EL (cell line): ENCODE measurements around the gene LOXHD1.

Source experiments
- DNase-seq: peaks from one replicate; pipeline ENCODE4 v3.0.0-alpha.2; 2016

LOXHD1 gene

DNA sequence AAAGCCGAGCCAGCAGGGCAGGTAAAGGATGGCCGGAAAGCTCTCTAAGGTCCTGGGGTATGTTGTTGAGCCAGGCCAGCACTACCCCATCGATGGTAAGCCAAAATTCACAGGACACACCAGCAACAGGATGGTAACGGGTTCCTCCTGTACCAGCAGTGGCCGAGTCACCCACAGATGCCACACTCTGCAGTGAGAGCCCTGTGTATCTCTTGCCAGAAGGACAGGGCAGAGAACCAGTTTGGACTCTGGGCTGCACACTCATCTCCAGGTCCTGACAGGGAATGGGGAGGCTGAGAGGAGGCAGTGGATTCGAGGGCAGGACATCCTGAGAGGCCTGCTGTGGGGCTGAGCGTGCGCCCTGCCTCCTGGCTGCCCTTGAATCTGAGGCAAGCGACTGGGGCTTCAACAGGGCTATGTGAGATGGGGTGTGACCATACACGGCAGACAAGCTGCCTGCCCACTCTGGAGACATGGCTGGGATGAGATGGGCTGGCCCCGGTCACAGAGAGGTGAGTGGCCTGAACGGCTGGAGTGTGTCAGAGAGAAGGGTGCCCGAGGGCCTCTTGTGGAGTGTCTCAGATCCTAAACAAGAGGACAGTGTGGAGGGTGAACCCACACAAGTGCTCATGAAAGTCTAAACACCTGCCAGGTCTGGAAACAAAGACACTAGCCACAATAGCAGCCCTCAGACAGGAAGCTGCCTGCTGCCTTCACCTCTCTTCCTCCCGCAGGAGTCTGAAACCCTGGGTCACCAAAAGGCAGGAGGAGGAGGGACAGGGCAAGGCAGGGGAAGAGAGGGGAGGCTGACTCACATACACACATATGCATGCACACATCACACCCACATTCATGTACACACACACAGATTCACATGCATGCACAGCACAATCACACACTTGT, 182.3 kb downstream of the LOXHD1 start:
- DNase-seq: no peak

DNA sequence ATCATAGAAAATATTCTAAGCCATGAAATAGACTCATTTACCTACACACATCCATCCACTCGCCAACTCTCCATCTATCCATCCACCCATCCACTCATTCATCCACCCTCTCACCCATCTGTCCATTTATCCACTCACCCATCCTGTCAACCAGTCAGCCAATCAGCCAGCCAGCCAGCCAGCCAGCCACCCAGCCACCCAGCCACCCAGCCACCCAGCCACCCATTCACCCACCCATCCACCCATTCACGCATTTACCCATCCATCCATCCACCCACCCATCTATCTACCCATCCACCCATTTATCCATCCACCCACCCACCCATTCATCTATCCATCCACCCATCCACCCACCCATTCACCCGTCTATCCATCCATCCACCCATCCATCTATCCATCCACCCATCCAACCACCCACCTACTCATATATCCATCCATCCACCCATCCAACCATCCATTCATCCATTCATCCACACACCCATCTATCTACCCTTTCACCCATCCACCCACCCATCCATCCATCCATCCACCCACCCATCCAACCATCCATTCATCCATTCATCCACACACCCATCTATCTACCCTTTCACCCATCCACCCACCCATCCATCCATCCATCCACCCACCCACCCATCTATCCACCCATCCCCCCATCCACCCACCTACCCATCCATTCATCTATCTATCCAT, 185.1 kb downstream of the LOXHD1 start:
- DNase-seq: no peak

DNA sequence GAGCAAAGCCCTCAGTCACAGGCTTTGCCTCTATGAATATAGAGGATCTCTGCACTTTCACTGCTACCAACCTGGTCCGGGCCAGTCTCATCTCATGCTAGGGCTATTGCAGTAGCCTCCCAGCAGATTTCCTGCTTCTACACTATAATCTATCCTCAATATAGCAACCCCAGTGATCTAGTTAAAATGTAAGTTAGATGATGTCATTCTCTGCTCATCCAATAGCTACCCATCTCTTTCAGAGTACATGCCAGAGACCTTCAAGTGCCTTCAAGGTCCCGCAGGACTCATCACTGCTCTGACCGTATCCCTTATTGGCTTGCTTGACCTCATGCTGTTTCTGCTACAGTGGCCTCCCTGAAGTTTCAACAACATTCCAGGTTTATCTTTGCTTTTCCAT, 186.3 kb downstream of the LOXHD1 start:
- no peak for DNase-seq

DNA sequence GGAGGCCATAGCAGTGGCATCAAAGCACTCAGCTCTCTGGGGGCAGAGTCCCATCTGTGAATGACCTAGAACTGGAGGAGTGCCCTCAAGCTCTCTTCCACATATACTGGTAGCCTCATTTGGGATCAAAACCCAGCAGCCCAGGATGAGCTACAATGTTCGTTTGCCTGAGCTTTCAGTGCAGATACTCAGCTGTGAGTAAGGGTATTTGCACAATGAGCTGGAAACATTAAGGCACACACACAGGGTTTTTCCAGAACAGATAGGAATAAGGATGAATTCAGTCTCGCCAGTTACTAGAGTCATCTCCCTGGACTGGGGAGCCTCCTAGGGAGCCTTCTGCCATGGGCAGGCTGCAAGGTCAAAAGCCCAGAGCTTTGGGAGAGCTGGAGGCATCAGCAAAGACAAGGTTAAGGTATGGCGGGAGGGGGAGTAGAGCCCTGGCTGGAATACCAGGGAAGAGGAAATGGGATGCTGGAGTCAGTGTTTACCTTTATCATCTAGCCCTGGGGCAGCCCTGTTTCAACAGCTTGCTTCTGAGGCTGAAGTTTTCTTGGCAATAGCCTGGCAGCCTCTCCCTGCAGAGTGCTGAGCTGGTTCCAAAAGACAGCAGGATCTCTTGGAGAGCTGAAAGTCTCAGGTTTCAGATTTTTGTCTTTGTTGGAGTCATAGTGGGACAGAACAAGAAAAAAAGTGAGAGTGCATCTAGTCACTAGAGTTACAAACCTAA, 187.7 kb downstream of the LOXHD1 start:
- DNase-seq: no peak

DNA sequence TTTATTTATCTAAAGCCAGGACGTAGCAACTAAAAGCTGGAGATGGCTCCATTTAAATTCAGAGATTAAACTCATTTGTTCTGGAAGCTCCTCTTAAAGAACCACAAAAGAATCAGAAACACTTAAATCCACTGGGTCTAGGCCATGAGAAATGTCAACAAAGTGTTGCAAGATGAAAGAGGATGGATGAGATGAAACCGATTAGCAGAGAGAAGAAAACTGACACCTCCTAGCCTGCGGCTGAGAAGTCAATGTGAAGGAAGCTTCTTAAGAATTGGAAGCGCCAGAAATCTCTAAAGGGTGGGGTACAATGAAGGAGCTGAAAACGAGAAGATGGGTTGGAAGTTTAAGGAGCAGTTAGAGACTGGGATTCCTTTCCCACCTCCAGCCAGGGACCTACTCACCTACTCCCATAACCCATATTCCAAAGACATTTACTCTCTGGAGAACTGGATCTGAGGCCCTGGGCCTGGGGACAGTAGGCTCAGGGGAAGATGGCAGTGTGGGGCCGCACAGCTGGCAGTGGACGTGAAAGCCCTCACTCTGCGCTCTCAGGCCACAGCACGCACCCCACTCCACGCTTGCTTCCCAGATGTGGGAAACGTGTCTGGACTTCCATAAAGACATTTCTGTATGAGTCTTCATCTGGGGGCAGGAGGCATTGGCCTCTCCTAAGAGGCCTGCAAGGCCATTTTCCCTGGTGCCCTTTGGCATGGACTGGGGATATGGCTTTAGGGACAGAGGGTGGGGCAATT, 188.4 kb downstream of the LOXHD1 start:
- no peak for DNase-seq

DNA sequence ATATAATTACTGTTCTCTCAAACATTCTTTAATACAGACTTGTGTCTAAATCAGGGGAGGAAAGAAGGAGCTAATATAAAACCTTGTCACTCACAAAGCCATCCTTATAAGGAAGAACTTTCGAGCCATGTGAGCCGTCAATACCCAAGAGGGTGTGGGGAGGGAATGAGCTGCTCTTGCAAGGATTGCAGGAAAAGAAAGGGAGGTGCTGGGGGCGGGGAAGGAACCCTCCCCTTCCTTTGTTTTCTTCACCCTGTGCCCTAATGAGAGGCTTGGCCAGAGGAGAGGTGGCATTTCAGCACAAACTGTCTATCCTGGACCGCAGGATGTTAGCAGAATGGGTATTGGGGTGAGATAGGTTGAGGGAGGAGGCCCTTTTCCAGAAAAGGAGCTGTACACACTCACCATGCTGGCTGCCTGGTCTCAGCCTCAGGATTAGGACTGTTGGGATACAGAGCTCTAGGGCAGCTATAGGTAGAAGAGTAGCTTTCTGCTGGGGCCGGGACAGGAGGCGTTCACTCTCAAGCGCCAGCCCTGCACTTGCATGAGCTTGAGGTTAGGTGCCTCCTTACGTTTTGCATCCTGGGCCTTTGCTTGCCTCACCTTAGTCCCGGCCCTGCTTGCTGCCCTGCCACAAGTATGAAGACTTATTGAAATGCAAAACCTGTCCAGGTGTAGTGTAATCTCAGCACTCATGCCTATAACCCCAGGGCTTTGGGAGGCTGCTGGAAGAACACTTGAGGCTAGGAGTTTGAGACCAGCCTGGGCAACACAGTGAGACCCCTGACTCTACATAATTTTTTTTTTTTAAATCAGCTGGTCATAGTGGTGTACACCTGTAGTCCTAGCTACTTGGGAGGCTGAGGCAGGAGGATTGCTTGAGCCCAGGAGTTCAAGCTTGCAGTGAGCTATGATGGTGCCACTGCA, 190.5 kb downstream of the LOXHD1 start:
- DNase-seq: no peak

DNA sequence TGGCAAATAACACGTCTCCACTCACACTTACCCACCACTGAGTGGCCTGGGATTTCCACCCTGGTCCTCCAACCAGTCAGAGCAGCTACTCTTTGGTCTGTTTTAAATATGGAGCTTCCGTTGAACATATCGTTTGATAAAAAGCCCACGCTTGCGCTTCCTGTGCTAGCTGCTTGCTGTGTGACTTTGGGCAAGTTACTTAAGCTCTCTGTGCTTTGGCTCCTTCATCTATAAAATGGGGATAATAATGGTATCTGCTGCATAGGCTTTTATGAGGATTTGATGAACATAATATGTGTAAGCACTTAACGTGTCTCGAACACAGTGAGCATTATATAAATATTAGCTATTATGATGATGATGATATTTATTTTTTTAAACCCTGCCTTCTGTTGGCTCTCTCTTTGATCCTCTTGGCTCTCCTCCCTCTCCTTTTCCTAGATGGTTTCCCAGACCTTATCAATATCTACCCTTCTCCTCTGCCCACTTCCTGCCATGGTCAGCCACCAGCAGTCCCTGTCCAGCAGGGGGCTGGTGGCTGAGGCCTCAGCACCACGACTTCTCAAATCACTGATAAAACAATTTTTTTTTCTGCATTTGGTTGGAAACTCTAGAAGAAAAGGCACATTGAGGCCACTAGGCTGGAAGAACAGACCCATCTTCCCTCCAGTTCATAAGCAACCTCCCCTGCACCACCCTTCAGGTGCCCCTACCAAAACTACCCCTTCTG, 191.9 kb downstream of the LOXHD1 start:
- no peak for DNase-seq

DNA sequence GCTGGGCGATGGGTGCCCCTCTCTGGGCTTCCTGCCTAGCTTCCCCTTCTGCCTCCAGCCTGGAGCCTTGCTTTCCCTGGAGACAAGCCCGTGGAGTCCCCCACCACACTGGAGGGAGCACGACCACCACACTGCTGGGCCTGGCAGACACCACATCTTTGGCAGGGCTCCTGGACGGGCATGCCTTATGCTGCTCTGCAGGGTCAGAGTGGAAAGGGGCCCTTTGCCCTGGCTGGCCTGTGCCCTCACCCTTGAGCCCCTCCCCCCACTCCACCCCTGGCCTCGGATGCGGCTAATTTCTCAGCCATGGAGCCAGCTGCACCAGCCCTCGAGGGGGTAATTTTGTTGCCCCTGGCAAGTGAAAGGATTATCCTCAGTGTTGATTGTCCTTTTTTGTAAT, 194.5 kb downstream of the LOXHD1 start:
- DNase-seq: no peak

GRCh38 chr18:46461993-46462392, 195.0 kb downstream of the LOXHD1 start:
- no peak for DNase-seq

GRCh38 chr18:46460754-46461153, 196.3 kb downstream of the LOXHD1 start:
- no peak for DNase-seq

DNA sequence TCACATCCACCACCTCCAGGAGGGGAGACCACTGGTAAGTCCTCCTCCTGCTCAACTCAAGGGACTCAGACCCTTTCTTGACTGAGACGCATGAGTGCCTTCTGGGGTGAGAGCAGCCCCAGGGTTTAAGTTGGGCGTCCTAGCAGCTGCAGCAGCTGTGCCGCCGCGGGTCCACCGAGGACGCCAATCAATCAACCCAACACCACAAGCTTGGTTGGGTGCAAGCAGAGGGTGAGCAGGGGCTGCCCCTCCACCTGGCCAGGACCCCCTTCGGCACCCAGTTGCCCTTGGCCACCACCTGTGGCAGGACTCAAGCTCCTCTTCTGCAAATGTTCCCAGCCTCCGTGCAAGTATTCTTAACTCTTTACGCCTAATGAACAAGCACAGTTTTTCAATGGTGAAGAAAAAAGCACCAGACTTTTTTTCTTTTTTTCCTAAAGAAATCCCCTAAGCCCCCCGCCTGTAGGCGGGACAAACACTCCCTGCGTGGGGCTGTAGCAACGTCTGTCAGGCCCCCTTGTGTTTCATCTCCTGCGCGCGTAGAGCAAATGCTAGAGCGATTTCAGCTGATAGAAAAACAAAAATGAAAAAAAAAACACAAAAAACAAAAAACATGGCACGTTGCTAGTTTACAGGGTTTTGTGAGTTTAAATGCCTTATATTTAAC, 197.1 kb downstream of the LOXHD1 start:
- no peak for DNase-seq

DNA sequence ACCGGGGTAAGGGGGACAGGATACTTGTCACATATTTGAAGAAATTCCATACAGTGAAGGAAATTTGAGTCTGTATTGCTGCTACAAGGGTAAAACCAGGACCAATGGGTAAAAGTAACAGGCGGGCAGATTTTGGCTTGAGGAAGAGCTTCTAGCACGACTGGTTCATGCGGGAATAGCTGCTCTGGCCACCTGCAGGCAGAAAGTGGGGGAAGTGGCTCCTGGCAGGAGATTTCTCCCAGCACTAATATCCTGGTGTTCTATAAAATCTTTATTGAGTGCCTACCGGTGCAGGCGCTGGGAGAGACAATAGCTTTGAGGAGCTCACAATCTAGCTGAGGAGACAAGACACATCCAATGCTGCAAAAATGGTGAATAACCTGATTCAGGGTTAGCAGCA, 198.5 kb downstream of the LOXHD1 start:
- DNase-seq: no peak

GRCh38 chr18:46456691-46457090, 200.3 kb downstream of the LOXHD1 start:
- no peak for DNase-seq

- DNase-seq: peak; percentile 45
These were observed 204.2 kb downstream of the LOXHD1 start for GRCh38 chr18:46452820-46453219.

DNA sequence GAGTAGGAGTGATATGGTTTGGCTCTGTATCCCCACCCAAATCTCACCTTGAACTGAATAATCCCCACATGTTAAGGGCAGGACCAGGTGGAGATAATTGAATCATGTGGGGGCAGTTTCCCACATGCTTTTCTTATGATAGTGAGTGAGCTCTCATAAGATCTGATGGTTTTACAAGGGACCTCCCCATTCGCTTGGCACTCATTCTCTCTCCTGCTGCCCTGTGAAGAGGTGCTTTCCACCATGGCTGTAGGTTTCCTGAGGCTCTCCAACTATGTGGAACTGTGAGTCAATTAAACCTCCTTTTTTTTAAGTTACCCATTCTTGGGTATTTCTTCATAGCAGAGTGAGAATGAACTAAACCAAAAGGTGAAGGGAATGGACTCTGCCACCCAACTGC, 207.5 kb downstream of the LOXHD1 start:
- DNase-seq: no peak

- no peak for DNase-seq
These were observed 208.0 kb downstream of the LOXHD1 start for GRCh38 chr18:46449033-46449432.

- DNase-seq: no peak
These were observed 208.7 kb downstream of the LOXHD1 start for GRCh38 chr18:46448347-46448746.

- DNase-seq: no peak
These were observed 209.2 kb downstream of the LOXHD1 start for GRCh38 chr18:46447792-46448191.

DNA sequence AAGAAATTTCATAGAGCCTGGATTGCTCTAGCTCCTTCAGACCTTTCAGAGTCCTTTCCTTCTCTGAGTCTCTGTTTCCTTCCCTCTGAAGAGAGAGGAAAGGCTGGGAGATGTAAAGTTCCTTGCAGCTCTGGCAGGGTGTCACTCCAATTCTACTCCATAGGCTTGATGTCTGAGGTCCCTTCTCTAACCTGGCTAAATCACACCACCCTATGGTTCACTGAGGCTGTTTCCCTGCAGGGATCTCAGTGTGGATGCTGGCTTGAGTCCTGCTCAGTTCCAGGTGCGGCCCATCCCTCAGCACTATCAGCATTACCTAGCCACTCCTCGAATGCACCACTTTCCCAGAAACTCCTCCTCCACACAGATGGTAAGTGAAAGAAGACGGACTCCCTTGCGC, 209.7 kb downstream of the LOXHD1 start:
- no peak for DNase-seq

DNA sequence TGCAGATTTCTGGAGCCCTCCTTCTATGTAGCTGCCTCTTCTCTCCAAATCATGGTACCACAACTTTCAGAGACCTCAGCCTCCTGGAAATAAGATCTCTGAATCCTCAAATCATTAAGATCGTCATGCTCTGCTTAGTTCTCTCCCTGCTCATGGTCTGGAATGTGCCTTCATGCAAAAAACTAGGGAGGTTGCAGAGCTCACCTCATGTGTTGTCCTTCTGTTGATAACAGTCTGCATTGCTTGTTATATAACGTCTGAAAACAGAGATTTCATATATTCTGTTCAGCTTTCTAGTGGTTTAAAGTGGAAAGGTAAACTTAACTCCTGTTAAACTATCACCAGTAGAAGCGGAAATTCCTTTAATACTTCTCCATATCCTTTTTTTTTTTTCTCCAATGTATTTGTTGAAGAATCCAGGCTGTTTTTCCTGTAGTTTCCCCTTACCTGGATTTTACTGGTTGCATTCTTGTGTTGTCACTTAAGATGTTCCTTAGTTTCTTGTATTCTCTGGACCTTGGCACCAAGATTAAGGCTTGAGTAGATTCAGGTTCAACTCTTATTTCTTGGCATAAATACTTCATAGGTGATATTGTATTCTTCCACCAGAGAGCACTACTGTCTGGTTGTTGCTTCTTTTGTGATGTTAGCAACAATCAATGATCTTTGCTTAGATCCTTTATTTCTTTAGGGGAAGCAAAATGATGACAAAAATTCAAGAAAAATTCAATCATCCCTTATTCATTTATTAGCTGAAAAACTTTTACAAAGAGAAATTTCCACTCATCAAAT, 211.3 kb downstream of the LOXHD1 start:
- no peak for DNase-seq
